H1 (cell line): ENCODE results near the gene KRT80. TPM values are rescaled to one million over a fixed set of nuclear protein-coding genes. Genes with fewer than 3 reads are reported as not detected.

ENCODE experiments used
- CTCF ChIA-PET: fragments of 300-600 bp; sonication (Branson Sonifier 250); formaldehyde crosslinking; loops from one replicate; lab custom pipeline; 2021; ENCODE audit not compliant: partially characterized antibody; lab: Charles Lee
- POLR2A ChIA-PET: fragments of 300-600 bp; sonication (Branson Sonifier 250); formaldehyde crosslinking; loops from one replicate; lab custom pipeline; 2021; ENCODE audit warnings: inconsistent platforms; ENCODE audit not compliant: partially characterized antibody; lab: Charles Lee
- DNase-seq, 2 experiments: peaks; one replicate each; pipeline versions ENCODE4 v3.0.0 to v3.0.0-alpha.2; 2010 to 2022; ENCODE audit warnings: low spot score in 2 of 2, low read depth in 1 of 2, mixed read lengths in 1 of 2
- FAIRE-seq: peaks from 2 replicates; lab custom pipeline; 2011; peaks lifted over from hg19 to GRCh38; lab: Jason Lieb, UNC
- H2AFZ ChIP-seq: 2 replicates; pipeline ENCODE4 v1.8.1; 2012; ENCODE audit warnings: low read length, inconsistent platforms
- H2AK5ac ChIP-seq: 2 replicates; pipeline ENCODE4 v1.6.1; 2013; ENCODE audit warnings: low read depth, low read length
- H2BK120ac ChIP-seq: replicated peaks from 2 replicates; pipeline ENCODE3; 2013; ENCODE audit warnings: low read depth, low read length, inconsistent platforms
- H2BK12ac ChIP-seq: 2 replicates; pipeline ENCODE4 v1.6.1; 2013; ENCODE audit warnings: low read depth, low read length
- H2BK15ac ChIP-seq: 2 replicates; pipeline ENCODE4 v1.6.1; 2013; ENCODE audit warnings: low read length
- H2BK20ac ChIP-seq: 2 replicates; pipeline ENCODE4 v1.6.1; 2013; ENCODE audit warnings: low read length
- H2BK5ac ChIP-seq: 2 replicates; pipeline ENCODE4 v1.6.1; 2013; ENCODE audit warnings: low read depth, low read length
- H3K14ac ChIP-seq: 2 replicates; pipeline ENCODE4 v1.6.1; 2013; ENCODE audit warnings: inconsistent platforms; ENCODE audit not compliant: insufficient read length
- H3K18ac ChIP-seq: 2 replicates; pipeline ENCODE4 v1.6.1; 2013; ENCODE audit warnings: low read length; ENCODE audit errors: extremely low read depth
- H3K23ac ChIP-seq: 2 replicates; pipeline ENCODE4 v1.6.1; 2013; ENCODE audit warnings: inconsistent platforms; ENCODE audit not compliant: insufficient read length
- H3K23me2 ChIP-seq: 2 replicates; pipeline ENCODE4 v1.6.1; 2013; ENCODE audit warnings: low read depth, low read length
- H3K27ac ChIP-seq: 2 replicates; pipeline ENCODE4 v1.6.1; 2011; ENCODE audit warnings: low read depth, low read length, inconsistent platforms
- H3K27me3 ChIP-seq, 4 experiments: replicated peaks in 1 of 4; 1 replicate in 1 of 4; 2 replicates in 3 of 4; pipeline versions ENCODE4 v1.6.1 to v1.8.1; 2011 to 2013; ENCODE audit warnings: low read length in 3 of 4, mild to moderate bottlenecking in 3 of 4, inconsistent platforms in 2 of 4, mixed read lengths in 2 of 4, moderate library complexity in 1 of 4; ENCODE audit not compliant: control insufficient read depth in 3 of 4, insufficient read depth in 3 of 4; ENCODE audit errors: extremely low read depth in 1 of 4
- H3K36me3 ChIP-seq, 4 experiments: 2 replicates each; pipeline versions ENCODE4 v1.6.1 to v1.8.1; 2011 to 2013; ENCODE audit warnings: mild to moderate bottlenecking in 4 of 4, low read length in 3 of 4, moderate library complexity in 2 of 4, control low read depth in 1 of 4, inconsistent platforms in 1 of 4; ENCODE audit not compliant: insufficient read depth in 4 of 4, control insufficient read depth in 2 of 4
- H3K4ac ChIP-seq: replicated peaks from 2 replicates; pipeline ENCODE3; 2013; ENCODE audit warnings: low read length, low read depth, mixed read lengths, inconsistent platforms; ENCODE audit not compliant: insufficient read length
- H3K4me1 ChIP-seq, 4 experiments: replicated peaks in 1 of 4; 1 replicate in 1 of 4; 2 replicates in 3 of 4; pipeline versions ENCODE4 v1.6.1 to v1.8.1; 2011 to 2013; ENCODE audit warnings: low read length in 3 of 4, inconsistent platforms in 2 of 4, mixed read lengths in 1 of 4; ENCODE audit not compliant: insufficient read depth in 4 of 4, control insufficient read depth in 3 of 4
- H3K4me2 ChIP-seq, 2 experiments: 2 replicates each; pipeline versions ENCODE4 v1.6.1 to v1.8.1; 2011 to 2013; ENCODE audit warnings: low read depth in 2 of 2, low read length in 2 of 2, control low read depth in 1 of 2, inconsistent platforms in 1 of 2, mild to moderate bottlenecking in 1 of 2; ENCODE audit not compliant: insufficient read depth in 1 of 2
- H3K4me3 ChIP-seq, 4 experiments: fragments of 200-600, 300-600 bp in 1 of 4; sonication (generic), shearing (Covaris generic), sonication (Bioruptor Twin) in 1 of 4; 2 replicates each; pipeline versions ENCODE4 v1.5.1 to v1.8.1; 2011 to 2016; ENCODE audit warnings: low read length in 4 of 4, low read depth in 3 of 4, control low read depth in 2 of 4, inconsistent platforms in 2 of 4, mild to moderate bottlenecking in 2 of 4, mixed read lengths in 1 of 4, moderate library complexity in 1 of 4; ENCODE audit not compliant: insufficient read depth in 2 of 4; ENCODE audit errors: extremely low read depth in 1 of 4
- H3K56ac ChIP-seq: replicated peaks from 2 replicates; pipeline ENCODE3; 2013; ENCODE audit warnings: low read depth, mild to moderate bottlenecking, mixed read lengths, low read length, inconsistent platforms; ENCODE audit not compliant: insufficient read length
- H3K79me1 ChIP-seq: 2 replicates; pipeline ENCODE4 v1.6.1; 2013; ENCODE audit warnings: low read depth, low read length, control low read depth
- H3K79me2 ChIP-seq, 2 experiments: 2 replicates each; pipeline versions ENCODE4 v1.6.1 to v1.8.1; 2012 to 2013; ENCODE audit warnings: low read length in 2 of 2, mild to moderate bottlenecking in 2 of 2, inconsistent platforms in 1 of 2; ENCODE audit not compliant: insufficient read depth in 2 of 2, control insufficient read depth in 1 of 2
- H3K9ac ChIP-seq, 4 experiments: replicated peaks in 1 of 4; 1 replicate in 1 of 4; 2 replicates in 3 of 4; pipeline versions ENCODE4 v1.6.1 to v1.8.1; 2011 to 2013; ENCODE audit warnings: low read depth in 3 of 4, low read length in 3 of 4, control low read depth in 2 of 4, mild to moderate bottlenecking in 2 of 4, moderate library complexity in 2 of 4, inconsistent platforms in 1 of 4; ENCODE audit errors: extremely low read depth in 1 of 4
- H3K9me3 ChIP-seq, 2 experiments: 2 replicates each; pipeline versions ENCODE4 v1.6.1 to v1.8.1; 2012 to 2013; ENCODE audit warnings: mild to moderate bottlenecking in 2 of 2, moderate library complexity in 2 of 2, control low read depth in 1 of 2, inconsistent platforms in 1 of 2, low read depth in 1 of 2, low read length in 1 of 2, mixed read lengths in 1 of 2; ENCODE audit not compliant: insufficient read depth in 2 of 2
- H4K20me1 ChIP-seq, 2 experiments: replicated peaks in 1 of 2; 2 replicates each; pipeline versions ENCODE3 to v1.8.1; 2011 to 2013; ENCODE audit warnings: inconsistent platforms in 2 of 2, low read length in 2 of 2, mild to moderate bottlenecking in 1 of 2; ENCODE audit not compliant: insufficient read depth in 2 of 2, control insufficient read depth in 1 of 2
- H4K5ac ChIP-seq: 2 replicates; pipeline ENCODE4 v1.6.1; 2013; ENCODE audit warnings: low read length, low read depth, mixed read lengths, inconsistent platforms; ENCODE audit not compliant: insufficient read length
- H4K8ac ChIP-seq: 2 replicates; pipeline ENCODE4 v1.8.0; 2013; ENCODE audit warnings: mild to moderate bottlenecking, moderate library complexity, low read length, inconsistent platforms; ENCODE audit not compliant: insufficient read depth; ENCODE audit errors: extremely low read depth
- H4K91ac ChIP-seq: replicated peaks from 2 replicates; pipeline ENCODE3; 2013; ENCODE audit warnings: low read length, mixed read lengths, inconsistent platforms; ENCODE audit not compliant: insufficient read length
- CTCF ChIP-seq, 3 experiments: IDR thresholded peaks; 1 replicate in 2 of 3; 2 replicates in 1 of 3; pipeline versions ENCODE4 v1.5.1 to v1.6.1; 2011; ENCODE audit warnings: low read length in 3 of 3, mild to moderate bottlenecking in 3 of 3, inconsistent platforms in 2 of 3, low read depth in 1 of 3, moderate library complexity in 1 of 3; ENCODE audit not compliant: insufficient read depth in 1 of 3; ENCODE audit errors: control extremely low read depth in 1 of 3
- RAD21 ChIP-seq, 2 experiments: IDR thresholded peaks in 1 of 2; conservative IDR thresholded peaks in 1 of 2; 2 replicates each; pipeline ENCODE4 v1.6.1; 2011; ENCODE audit warnings: low read depth in 2 of 2, low read length in 2 of 2, improper control_type of control experiment in 1 of 2, inconsistent platforms in 1 of 2, mild to moderate bottlenecking in 1 of 2, moderate library complexity in 1 of 2
- RXRA ChIP-seq: IDR thresholded peaks from 2 replicates; pipeline ENCODE4 v1.6.1; 2011; ENCODE audit warnings: low read depth, mild to moderate bottlenecking, low read length, moderate library complexity; ENCODE audit not compliant: insufficient read depth
- WGBS, 2 experiments: shearing (Covaris generic) in 1 of 2; methylation state at CpG; one replicate each; pipeline versions ENCODE4 v1.1.6 to v1.1.7; 2013 to 2015; ENCODE audit warnings: low lambda C conversion rate in 2 of 2, mixed read lengths in 2 of 2, inconsistent platforms in 1 of 2, low coverage in 1 of 2, missing lambda C conversion rate in 1 of 2; ENCODE audit not compliant: insufficient replicate concordance in 2 of 2, insufficient coverage in 1 of 2, insufficient read length in 1 of 2; ENCODE audit errors: extremely low coverage in 1 of 2, missing lambda C conversion rate in 1 of 2; 5-methylcytosine and 5-hydroxymethylcytosine counted together
- polyA plus RNA-seq, 7 experiments: library from polyadenylated mRNA; depleted of rRNA in 3 of 7; stranded (reverse) in 5 of 7; unstranded in 2 of 7; fragments of >200 nt in 5 of 7; fragments of 200-250 nt in 2 of 7; gene quantifications; 1 replicate in 5 of 7; 2 replicates in 1 of 7; 4 replicates in 1 of 7; pipeline versions ENCODE4 v1.2.1 to v1.2.3, GENCODE V29; 2011 to 2013; ENCODE audit warnings: missing spikeins in 2 of 7, mixed read lengths in 2 of 7
- total RNA-seq: library from RNA; stranded (reverse); fragmentation: NEBNext Ultra II Directional; extraction: Animal tissue kit (Norgen Biotek cat#: 25700); gene quantifications from 2 replicates; pipeline ENCODE4 v1.2.1, GENCODE V29; 2021

Gene KRT80
- total and polyA plus RNA-seq, 2 of the 8 experiments (the other 6 are each of a cell fraction or from before 2014, with no cell fraction given): 0.05 TPM; not detected in 1

GRCh38 chr12:52214421-52214802, 22.6 kb upstream of the KRT80 start:
- 46% methylated on average over 3 of the region's 3 CpGs; no CpG with 5 or more reads in 1 of the 2 experiments for WGBS, 2 experiments

More at GRCh38 chr12:52214421-52214802, 22.6 kb upstream of the KRT80 start:
- Histone ChIP-seq H4K91ac (no peak overlapping the region), H3K23me2 (no peaks in the 10 kb centered on the region), H4K8ac (0 out of 2 replicates have a peak overlapping the region, but pooled peaks have one; percentile 16), H3K14ac (no peak overlapping the region), H4K5ac (no peak overlapping the region), H3K9me3 (no peaks in the 10 kb centered on the region), H2BK15ac (no peak overlapping the region), H4K20me1 (peaks cover 0 to 3% of the 10 kb centered on the region in 2 experiments), H3K4me2 (no peak overlapping the region), H2AK5ac (no peak overlapping the region), H3K23ac (no peak overlapping the region), H3K27me3 (no peaks in the 10 kb centered on the region), H2BK5ac (no peak overlapping the region), H3K27ac (no peak overlapping the region), H3K4ac (no peak overlapping the region), H2BK12ac (no peak overlapping the region; the same call in 1 of the 2 replicates), H3K9ac (no peak overlapping the region), H2AFZ (no peak overlapping the region), H3K4me3 (no peak overlapping the region), H3K18ac (no peak overlapping the region), H3K36me3 (no peaks in the 10 kb centered on the region), H3K79me2 (no peaks in the 10 kb centered on the region), H3K79me1 (no peaks in the 10 kb centered on the region), H2BK20ac (no peak overlapping the region), H2BK120ac (no peak overlapping the region), H3K56ac (no peak overlapping the region), H3K4me1 (peaks cover 0 to 4% (median under 1%) of the 10 kb centered on the region in 4 experiments; a peak in 4 of 7 replicates)
- POLR2A ChIA-PET: no interaction called here
- CTCF ChIA-PET: interaction anchor here (0.8 to 13.2 kb wide), 29 partner anchors 7 to 264 kb away, joined by 3 to 146 read pairs (median 9); partner anchors contain the start of genes KRT7 and KRT86
- no peak for DNase-seq
- no peak for FAIRE-seq
- TF ChIP-seq RXRA (no peak), RAD21 (IDR thresholded peaks at IDR 0.05 in 1 of 2, conservative IDR thresholded peaks at IDR 0.05 in 1 of 2; ENCODE audit: low read depth in 2 of 2, low read length in 2 of 2) (peak; percentile 31 to 52; a peak in 3 of 4 replicates), CTCF (IDR thresholded peaks at IDR 0.05; ENCODE audit: control extremely low read depth in 1 of 3, insufficient read depth in 1 of 3, low read depth in 1 of 3, low read length in 3 of 3) (peak; percentile 51 to 57 (median 55))
